Measurements from ENCODE around the gene STAT1. TPM values are rescaled to one million over a fixed set of nuclear protein-coding genes. Genes with fewer than 3 reads are reported as not detected.

STAT1 gene
- total and polyA plus RNA-seq, 10 of the 15 experiments (the other 5 are each of a cell fraction or from before 2014, with no cell fraction given), result 81.8 to 398 (median 307) TPM

GRCh38 chr2:191014653-191015020 lies 666 bp upstream of the STAT1 start (continued):
- TF ChIP-seq MLLT1 (IDR thresholded peaks at IDR 0.05), result 0 out of 2 replicates have a peak, but pooled peaks have one; percentile 35
- no peak for TF ChIP-seq KDM1A (IDR thresholded peaks at IDR 0.05; ENCODE audit: borderline replicate concordance)
- peak; percentile 77; the same call in 1 of the 2 replicates for TF ChIP-seq HDGF (IDR thresholded peaks at IDR 0.05)
- TF ChIP-seq CHD1 (IDR thresholded peaks at IDR 0.05; ENCODE audit: low read depth, low read length), result no peak
- TF ChIP-seq SMARCA5 (IDR thresholded peaks at IDR 0.05), result no peak
- no peak for TF ChIP-seq MTA3 (IDR thresholded peaks at IDR 0.05; ENCODE audit: borderline replicate concordance, low read length)
- TF ChIP-seq ZBED1 (IDR thresholded peaks at IDR 0.05; ENCODE audit: borderline replicate concordance), result no peak
- TF ChIP-seq SUPT20H (IDR thresholded peaks at IDR 0.05; ENCODE audit: borderline replicate concordance, control insufficient read depth, low read depth, low read length), result no peak
- TF ChIP-seq SP1 (IDR thresholded peaks at IDR 0.05; ENCODE audit: low read depth, low read length), result no peak
- TF ChIP-seq PRDM15 (CRISPR knock-in tag; IDR thresholded peaks at IDR 0.05), result 0 out of 2 replicates have a peak, but pooled peaks have one; percentile 34

Measured in GM12878 (cell line).